Measurements from ENCODE around the gene ATP11A. TPM values are rescaled to one million over a fixed set of nuclear protein-coding genes. Genes with fewer than 3 reads are reported as not detected.
A peak's percentile ranks its signal among the peaks of the same experiment; 100 is the strongest.

Gene ATP11A
- total and polyA plus RNA-seq, 9 of the 15 experiments (the other 6 are each of a cell fraction or from before 2014, with no cell fraction given), result 0.38 to 34.2 (median 4.2) TPM

DNA sequence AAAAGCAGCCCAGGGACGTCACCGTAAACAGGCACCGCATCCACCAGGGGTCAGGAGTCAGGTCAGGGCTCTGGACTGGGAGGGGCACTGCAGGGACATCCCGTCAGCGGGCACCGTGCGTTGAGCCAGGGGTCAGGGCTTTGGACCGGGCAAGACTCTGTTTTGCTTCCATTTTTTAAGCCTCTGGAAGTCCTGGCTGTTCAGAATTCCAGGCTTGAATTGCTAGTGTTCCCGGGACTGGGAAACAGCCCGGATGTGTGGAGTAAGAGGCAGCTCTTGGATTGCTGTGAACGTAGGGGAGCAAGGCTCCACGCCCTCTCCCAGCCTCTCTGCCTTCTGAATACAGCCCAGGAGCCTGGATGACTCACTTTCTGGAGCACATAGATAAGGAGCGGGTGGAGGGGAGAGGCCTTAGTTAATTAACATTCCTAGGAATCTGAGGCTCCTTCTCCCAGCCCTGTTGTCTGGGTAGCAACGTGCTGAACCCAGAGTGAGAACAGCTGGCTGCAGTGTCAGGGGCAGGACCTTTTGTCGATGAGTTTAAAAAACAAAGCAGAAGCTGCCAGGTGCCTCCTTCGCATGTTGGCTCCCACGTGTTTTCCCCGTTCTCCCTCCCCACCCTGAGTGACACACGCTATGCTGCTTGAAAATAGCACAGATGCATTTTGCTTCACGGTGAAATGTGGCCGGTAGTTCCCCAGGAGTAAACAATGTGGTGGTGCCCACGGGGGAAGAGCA is 21.9 kb downstream of the ATP11A start (continued):
- TF ChIP-seq, protein P1, sequence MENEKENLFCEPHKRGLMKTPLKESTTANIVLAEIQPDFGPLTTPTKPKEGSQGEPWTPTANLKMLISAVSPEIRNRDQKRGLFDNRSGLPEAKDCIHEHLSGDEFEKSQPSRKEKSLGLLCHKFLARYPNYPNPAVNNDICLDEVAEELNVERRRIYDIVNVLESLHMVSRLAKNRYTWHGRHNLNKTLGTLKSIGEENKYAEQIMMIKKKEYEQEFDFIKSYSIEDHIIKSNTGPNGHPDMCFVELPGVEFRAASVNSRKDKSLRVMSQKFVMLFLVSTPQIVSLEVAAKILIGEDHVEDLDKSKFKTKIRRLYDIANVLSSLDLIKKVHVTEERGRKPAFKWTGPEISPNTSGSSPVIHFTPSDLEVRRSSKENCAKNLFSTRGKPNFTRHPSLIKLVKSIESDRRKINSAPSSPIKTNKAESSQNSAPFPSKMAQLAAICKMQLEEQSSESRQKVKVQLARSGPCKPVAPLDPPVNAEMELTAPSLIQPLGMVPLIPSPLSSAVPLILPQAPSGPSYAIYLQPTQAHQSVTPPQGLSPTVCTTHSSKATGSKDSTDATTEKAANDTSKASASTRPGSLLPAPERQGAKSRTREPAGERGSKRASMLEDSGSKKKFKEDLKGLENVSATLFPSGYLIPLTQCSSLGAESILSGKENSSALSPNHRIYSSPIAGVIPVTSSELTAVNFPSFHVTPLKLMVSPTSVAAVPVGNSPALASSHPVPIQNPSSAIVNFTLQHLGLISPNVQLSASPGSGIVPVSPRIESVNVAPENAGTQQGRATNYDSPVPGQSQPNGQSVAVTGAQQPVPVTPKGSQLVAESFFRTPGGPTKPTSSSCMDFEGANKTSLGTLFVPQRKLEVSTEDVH (IDR thresholded peaks at IDR 0.05; ENCODE audit: low read depth, partially characterized antibody), result no peak
- TF ChIP-seq NCOA4 (IDR thresholded peaks at IDR 0.05; ENCODE audit: partially characterized antibody), result no peak
- peak; percentile 33; the same call in 1 of the 2 replicates for TF ChIP-seq MTA1 (IDR thresholded peaks at IDR 0.05; ENCODE audit: borderline replicate concordance)
- no peak for TF ChIP-seq MTF1 (CRISPR knock-in tag; IDR thresholded peaks at IDR 0.05; ENCODE audit: borderline replicate concordance)
- no peak for TF ChIP-seq SIRT6 (IDR thresholded peaks at IDR 0.05; ENCODE audit: low read depth, low read length)
- TF ChIP-seq, protein P2, sequence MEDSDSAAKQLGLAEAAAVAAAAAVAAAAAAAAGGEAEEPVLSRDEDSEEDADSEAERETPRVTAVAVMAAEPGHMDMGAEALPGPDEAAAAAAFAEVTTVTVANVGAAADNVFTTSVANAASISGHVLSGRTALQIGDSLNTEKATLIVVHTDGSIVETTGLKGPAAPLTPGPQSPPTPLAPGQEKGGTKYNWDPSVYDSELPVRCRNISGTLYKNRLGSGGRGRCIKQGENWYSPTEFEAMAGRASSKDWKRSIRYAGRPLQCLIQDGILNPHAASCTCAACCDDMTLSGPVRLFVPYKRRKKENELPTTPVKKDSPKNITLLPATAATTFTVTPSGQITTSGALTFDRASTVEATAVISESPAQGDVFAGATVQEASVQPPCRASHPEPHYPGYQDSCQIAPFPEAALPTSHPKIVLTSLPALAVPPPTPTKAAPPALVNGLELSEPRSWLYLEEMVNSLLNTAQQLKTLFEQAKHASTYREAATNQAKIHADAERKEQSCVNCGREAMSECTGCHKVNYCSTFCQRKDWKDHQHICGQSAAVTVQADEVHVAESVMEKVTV (CRISPR knock-in tag; IDR thresholded peaks at IDR 0.05), result no peak
- TF ChIP-seq, protein P3, sequence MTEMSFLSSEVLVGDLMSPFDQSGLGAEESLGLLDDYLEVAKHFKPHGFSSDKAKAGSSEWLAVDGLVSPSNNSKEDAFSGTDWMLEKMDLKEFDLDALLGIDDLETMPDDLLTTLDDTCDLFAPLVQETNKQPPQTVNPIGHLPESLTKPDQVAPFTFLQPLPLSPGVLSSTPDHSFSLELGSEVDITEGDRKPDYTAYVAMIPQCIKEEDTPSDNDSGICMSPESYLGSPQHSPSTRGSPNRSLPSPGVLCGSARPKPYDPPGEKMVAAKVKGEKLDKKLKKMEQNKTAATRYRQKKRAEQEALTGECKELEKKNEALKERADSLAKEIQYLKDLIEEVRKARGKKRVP (CRISPR knock-in tag; IDR thresholded peaks at IDR 0.05), result no peak
- no peak for TF ChIP-seq RBM39 (optimal IDR thresholded peaks at IDR 0.05; ENCODE audit: low read depth, low read length)
- TF ChIP-seq, protein P4, sequence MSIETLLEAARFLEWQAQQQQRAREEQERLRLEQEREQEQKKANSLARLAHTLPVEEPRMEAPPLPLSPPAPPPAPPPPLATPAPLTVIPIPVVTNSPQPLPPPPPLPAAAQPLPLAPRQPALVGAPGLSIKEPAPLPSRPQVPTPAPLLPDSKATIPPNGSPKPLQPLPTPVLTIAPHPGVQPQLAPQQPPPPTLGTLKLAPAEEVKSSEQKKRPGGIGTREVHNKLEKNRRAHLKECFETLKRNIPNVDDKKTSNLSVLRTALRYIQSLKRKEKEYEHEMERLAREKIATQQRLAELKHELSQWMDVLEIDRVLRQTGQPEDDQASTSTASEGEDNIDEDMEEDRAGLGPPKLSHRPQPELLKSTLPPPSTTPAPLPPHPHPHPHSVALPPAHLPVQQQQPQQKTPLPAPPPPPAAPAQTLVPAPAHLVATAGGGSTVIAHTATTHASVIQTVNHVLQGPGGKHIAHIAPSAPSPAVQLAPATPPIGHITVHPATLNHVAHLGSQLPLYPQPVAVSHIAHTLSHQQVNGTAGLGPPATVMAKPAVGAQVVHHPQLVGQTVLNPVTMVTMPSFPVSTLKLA (conservative IDR thresholded peaks at IDR 0.05), result peak; percentile 93 to 97
- TF ChIP-seq, protein P5, sequence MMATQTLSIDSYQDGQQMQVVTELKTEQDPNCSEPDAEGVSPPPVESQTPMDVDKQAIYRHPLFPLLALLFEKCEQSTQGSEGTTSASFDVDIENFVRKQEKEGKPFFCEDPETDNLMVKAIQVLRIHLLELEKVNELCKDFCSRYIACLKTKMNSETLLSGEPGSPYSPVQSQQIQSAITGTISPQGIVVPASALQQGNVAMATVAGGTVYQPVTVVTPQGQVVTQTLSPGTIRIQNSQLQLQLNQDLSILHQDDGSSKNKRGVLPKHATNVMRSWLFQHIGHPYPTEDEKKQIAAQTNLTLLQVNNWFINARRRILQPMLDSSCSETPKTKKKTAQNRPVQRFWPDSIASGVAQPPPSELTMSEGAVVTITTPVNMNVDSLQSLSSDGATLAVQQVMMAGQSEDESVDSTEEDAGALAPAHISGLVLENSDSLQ (IDR thresholded peaks at IDR 0.05), result peak; percentile 84
- no peak for TF ChIP-seq ZNF184 (CRISPR knock-in tag; IDR thresholded peaks at IDR 0.05)
- TF ChIP-seq, protein P6, sequence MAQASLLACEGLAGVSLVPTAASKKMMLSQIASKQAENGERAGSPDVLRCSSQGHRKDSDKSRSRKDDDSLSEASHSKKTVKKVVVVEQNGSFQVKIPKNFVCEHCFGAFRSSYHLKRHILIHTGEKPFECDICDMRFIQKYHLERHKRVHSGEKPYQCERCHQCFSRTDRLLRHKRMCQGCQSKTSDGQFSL (CRISPR knock-in tag; IDR thresholded peaks at IDR 0.05), result no peak
- TF ChIP-seq, protein P6 (tag; IDR thresholded peaks at IDR 0.05), result peak in 1 of 2 experiments; percentile 58; a peak in 2 of 4 replicates
- TF ChIP-seq IFI16 (CRISPR knock-in tag; IDR thresholded peaks at IDR 0.05), result no peak
- no peak for TF ChIP-seq XRCC4 (IDR thresholded peaks at IDR 0.05; ENCODE audit: extremely low read depth, insufficient read depth, insufficient read length)
- TF ChIP-seq CBX1 (IDR thresholded peaks at IDR 0.05; ENCODE audit: low read depth), result peak; percentile 53; the same call in 1 of the 2 replicates
